ENCODE results near the gene ENTPD3.

Gene ENTPD3

DNA sequence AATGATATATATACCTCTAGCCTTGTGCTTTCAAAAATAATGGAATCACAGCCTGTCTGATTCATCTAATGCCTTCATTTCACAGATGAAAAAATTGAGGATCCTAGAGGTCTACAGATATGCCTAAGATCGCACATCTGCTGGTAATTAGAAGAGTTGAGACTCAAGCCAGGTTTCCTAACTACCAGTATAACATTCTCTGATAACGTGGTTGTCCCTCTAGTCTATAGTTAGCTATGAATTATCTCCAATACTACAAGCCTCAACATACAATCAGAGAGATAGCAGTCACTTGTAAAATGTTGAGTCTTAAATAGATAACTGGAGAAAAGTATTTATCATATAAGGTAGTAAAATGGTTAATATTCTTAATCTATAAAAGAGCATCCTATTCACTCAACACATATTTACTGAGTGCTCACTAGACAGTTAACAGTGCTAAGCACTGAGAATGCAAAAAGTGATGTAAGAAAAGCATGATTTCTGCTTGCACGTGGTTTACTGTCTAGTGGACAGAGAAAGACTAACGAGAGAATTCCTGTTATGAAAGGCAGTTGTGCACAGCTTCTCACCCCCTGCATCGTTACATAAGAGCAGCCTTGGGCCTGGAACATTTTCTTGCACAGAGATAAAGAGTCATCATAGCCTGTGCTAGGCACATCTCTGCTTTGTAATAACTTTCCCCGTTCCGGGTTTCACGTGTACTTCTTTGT is 4.9 kb upstream of the ENTPD3 start:
- H3K4me3 ChIP-seq (ENCODE audit: low read depth, low read length) = no peak overlapping the region
- no peak for DNase-seq (ENCODE audit: low read depth)
- TF ChIP-seq, protein P1, sequence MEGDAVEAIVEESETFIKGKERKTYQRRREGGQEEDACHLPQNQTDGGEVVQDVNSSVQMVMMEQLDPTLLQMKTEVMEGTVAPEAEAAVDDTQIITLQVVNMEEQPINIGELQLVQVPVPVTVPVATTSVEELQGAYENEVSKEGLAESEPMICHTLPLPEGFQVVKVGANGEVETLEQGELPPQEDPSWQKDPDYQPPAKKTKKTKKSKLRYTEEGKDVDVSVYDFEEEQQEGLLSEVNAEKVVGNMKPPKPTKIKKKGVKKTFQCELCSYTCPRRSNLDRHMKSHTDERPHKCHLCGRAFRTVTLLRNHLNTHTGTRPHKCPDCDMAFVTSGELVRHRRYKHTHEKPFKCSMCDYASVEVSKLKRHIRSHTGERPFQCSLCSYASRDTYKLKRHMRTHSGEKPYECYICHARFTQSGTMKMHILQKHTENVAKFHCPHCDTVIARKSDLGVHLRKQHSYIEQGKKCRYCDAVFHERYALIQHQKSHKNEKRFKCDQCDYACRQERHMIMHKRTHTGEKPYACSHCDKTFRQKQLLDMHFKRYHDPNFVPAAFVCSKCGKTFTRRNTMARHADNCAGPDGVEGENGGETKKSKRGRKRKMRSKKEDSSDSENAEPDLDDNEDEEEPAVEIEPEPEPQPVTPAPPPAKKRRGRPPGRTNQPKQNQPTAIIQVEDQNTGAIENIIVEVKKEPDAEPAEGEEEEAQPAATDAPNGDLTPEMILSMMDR (IDR thresholded peaks at IDR 0.05; ENCODE audit: insufficient read depth, low read depth, low read length, missing control alignments) = no peak

GRCh38 chr3:40382617-40382979 is 4.4 kb upstream of the ENTPD3 start:
- H3K4me3 ChIP-seq (ENCODE audit: low read depth, low read length) = no peak overlapping the region
- TF ChIP-seq, protein P1 (IDR thresholded peaks at IDR 0.05; ENCODE audit: insufficient read depth, low read depth, low read length, missing control alignments) = no peak
- no peak for DNase-seq (ENCODE audit: low read depth)

- DNase-seq (ENCODE audit: low read depth) = no peak
- no peak overlapping the region for H3K4me3 ChIP-seq (ENCODE audit: low read depth, low read length)
- TF ChIP-seq, protein P1 (IDR thresholded peaks at IDR 0.05; ENCODE audit: insufficient read depth, low read depth, low read length, missing control alignments) = no peak
Measured at GRCh38 chr3:40386213-40386612, 771 bp upstream of the ENTPD3 start.

- H3K4me3 ChIP-seq (ENCODE audit: low read depth, low read length) = no peak overlapping the region
- TF ChIP-seq, protein P1 (IDR thresholded peaks at IDR 0.05; ENCODE audit: insufficient read depth, low read depth, low read length, missing control alignments) = no peak
- DNase-seq (ENCODE audit: low read depth) = no peak
Measured at GRCh38 chr3:40387895-40388254, 891 bp downstream of the ENTPD3 start.

GRCh38 chr3:40396406-40396805 is 9.4 kb downstream of the ENTPD3 start:
- TF ChIP-seq, protein P1 (IDR thresholded peaks at IDR 0.05; ENCODE audit: insufficient read depth, low read depth, low read length, missing control alignments) = no peak
- no peak overlapping the region for H3K4me3 ChIP-seq (ENCODE audit: low read depth, low read length)
- no peak for DNase-seq (ENCODE audit: low read depth)

GRCh38 chr3:40397129-40397528 is 10.1 kb downstream of the ENTPD3 start:
- no peak overlapping the region for H3K4me3 ChIP-seq (ENCODE audit: low read depth, low read length)
- TF ChIP-seq, protein P1 (IDR thresholded peaks at IDR 0.05; ENCODE audit: insufficient read depth, low read depth, low read length, missing control alignments) = no peak
- DNase-seq (ENCODE audit: low read depth) = no peak

- no peak overlapping the region for H3K4me3 ChIP-seq (ENCODE audit: low read depth, low read length)
- TF ChIP-seq, protein P1 (IDR thresholded peaks at IDR 0.05; ENCODE audit: insufficient read depth, low read depth, low read length, missing control alignments) = no peak
- DNase-seq (ENCODE audit: low read depth) = no peak
Measured at GRCh38 chr3:40397912-40398311, 10.9 kb downstream of the ENTPD3 start.

Data from GM12865 (cell line).